Measurements from ENCODE around the gene MACROD1. TPM values are rescaled to one million over a fixed set of nuclear protein-coding genes. Genes with fewer than 3 reads are reported as not detected.

Gene MACROD1
- total and polyA plus RNA-seq, 9 of the 15 experiments (the other 6 are each of a cell fraction or from before 2014, with no cell fraction given) = 1.1 to 60.0 (median 26.4) TPM

DNA sequence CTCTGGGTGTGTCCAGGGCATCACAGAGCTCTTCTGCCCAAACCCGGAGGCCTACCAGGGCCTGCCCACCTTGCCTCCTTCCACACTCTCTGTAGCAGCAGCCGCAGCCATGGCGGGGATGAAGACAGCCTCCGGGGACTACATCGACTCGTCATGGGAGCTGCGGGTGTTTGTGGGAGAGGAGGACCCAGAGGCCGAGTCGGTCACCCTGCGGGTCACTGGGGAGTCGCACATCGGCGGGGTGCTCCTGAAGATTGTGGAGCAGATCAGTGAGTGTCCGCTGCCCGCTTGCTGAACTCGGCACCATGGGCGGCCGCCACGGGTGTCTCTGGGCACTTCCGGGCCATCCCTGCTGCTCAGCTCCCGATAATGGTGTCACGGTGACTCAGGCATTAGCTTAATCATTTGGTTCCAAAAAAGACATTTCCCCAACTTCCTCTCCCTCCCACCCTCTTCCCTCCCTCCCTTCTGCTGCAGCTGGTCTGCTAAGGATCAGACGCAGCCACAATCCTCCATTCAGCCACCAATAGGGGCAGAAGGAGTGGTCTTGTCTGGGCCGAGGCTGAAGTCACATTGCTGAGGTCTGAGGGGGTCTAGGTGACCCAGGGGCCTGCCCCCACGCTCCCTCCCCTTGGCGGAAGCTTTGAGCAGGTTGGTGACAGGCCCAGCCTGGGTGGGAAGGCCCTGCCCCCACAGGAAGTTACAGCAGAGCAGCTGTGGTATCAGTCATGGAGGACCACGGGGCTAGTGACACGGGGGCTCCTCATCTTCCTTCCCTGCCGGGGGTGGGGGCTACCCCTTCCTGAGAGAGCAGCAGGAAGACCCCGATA lies 41.6 kb upstream of the MACROD1 start (continued):
- TF ChIP-seq, protein P1, sequence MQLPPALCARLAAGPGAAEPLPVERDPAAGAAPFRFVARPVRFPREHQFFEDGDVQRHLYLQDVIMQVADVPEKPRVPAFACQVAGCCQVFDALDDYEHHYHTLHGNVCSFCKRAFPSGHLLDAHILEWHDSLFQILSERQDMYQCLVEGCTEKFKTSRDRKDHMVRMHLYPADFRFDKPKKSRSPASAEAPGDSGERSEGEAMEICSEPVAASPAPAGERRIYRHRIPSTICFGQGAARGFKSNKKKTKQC (CRISPR knock-in tag; IDR thresholded peaks at IDR 0.05) = peak; percentile 31; the same call in 1 of the 2 replicates
- peak; percentile 88 for TF ChIP-seq POLR2A (conservative IDR thresholded peaks at IDR 0.05)
- no peak for TF ChIP-seq ZNF551 (CRISPR knock-in tag; IDR thresholded peaks at IDR 0.05)
- TF ChIP-seq PHB (CRISPR knock-in tag; IDR thresholded peaks at IDR 0.05) = no peak
- TF ChIP-seq CBX8 (IDR thresholded peaks at IDR 0.05; ENCODE audit: borderline replicate concordance, extremely low read depth, low read depth, low read length, poor library complexity, severe bottlenecking) = no peak
- no peak for TF ChIP-seq SP2 (IDR thresholded peaks at IDR 0.05; ENCODE audit: extremely low read depth, low read depth, low read length, poor library complexity, severe bottlenecking)
- TF ChIP-seq SMARCC2 (IDR thresholded peaks at IDR 0.05; ENCODE audit: low read depth) = 0 out of 2 replicates have a peak, but pooled peaks have one; percentile 37
- no peak for TF ChIP-seq SETDB1 (IDR thresholded peaks at IDR 0.05; ENCODE audit: low read length)
- no peak for TF ChIP-seq ZNF79 (CRISPR knock-in tag; IDR thresholded peaks at IDR 0.05; ENCODE audit: low read depth)
- no peak for TF ChIP-seq ZNF57 (CRISPR knock-in tag; IDR thresholded peaks at IDR 0.05)
- TF ChIP-seq ZNF696 (CRISPR knock-in tag; conservative IDR thresholded peaks at IDR 0.05) = no peak
- TF ChIP-seq SMARCE1 (IDR thresholded peaks at IDR 0.05) = peak; percentile 75; the same call in 1 of the 2 replicates
- no peak for TF ChIP-seq TSHZ1 (CRISPR knock-in tag; IDR thresholded peaks at IDR 0.05)
- no peak for TF ChIP-seq ZNF324 (CRISPR knock-in tag; IDR thresholded peaks at IDR 0.05)
- no peak for TF ChIP-seq BCL6 (CRISPR knock-in tag; IDR thresholded peaks at IDR 0.05)
- TF ChIP-seq, protein P2, sequence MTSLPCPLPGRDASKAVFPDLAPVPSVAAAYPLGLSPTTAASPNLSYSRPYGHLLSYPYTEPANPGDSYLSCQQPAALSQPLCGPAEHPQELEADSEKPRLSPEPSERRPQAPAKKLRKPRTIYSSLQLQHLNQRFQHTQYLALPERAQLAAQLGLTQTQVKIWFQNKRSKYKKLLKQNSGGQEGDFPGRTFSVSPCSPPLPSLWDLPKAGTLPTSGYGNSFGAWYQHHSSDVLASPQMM (CRISPR knock-in tag; IDR thresholded peaks at IDR 0.05) = no peak
- TF ChIP-seq ZNF583 (CRISPR knock-in tag; IDR thresholded peaks at IDR 0.05) = 0 out of 2 replicates have a peak, but pooled peaks have one; percentile 18
- TF ChIP-seq TAF9B (IDR thresholded peaks at IDR 0.05; ENCODE audit: partially characterized antibody) = peak; percentile 92
- TF ChIP-seq PHB2 (IDR thresholded peaks at IDR 0.05; ENCODE audit: low read depth) = no peak
- TF ChIP-seq, protein P3, sequence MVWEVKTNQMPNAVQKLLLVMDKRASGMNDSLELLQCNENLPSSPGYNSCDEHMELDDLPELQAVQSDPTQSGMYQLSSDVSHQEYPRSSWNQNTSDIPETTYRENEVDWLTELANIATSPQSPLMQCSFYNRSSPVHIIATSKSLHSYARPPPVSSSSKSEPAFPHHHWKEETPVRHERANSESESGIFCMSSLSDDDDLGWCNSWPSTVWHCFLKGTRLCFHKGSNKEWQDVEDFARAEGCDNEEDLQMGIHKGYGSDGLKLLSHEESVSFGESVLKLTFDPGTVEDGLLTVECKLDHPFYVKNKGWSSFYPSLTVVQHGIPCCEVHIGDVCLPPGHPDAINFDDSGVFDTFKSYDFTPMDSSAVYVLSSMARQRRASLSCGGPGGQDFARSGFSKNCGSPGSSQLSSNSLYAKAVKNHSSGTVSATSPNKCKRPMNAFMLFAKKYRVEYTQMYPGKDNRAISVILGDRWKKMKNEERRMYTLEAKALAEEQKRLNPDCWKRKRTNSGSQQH (CRISPR knock-in tag; IDR thresholded peaks at IDR 0.05) = peak; percentile 45
- TF ChIP-seq CBX3 (IDR thresholded peaks at IDR 0.05; ENCODE audit: borderline replicate concordance in 1 of 2, low read length in 2 of 2) = 0 out of 3 replicates have a peak, but pooled peaks of 1 of the 2 experiments have one; percentile 17
- TF ChIP-seq MAFF (IDR thresholded peaks at IDR 0.05; ENCODE audit: low read length) = peak; percentile 80; the same call in 1 of the 2 replicates
- TF ChIP-seq NFYB (IDR thresholded peaks at IDR 0.05; ENCODE audit: extremely low read depth, insufficient read length) = no peak
- TF ChIP-seq CXXC5 (CRISPR knock-in tag; IDR thresholded peaks at IDR 0.05) = peak; percentile 62; the same call in 1 of the 2 replicates
